ENCODE measurements around the gene KCNK3.

KCNK3 gene

DNA sequence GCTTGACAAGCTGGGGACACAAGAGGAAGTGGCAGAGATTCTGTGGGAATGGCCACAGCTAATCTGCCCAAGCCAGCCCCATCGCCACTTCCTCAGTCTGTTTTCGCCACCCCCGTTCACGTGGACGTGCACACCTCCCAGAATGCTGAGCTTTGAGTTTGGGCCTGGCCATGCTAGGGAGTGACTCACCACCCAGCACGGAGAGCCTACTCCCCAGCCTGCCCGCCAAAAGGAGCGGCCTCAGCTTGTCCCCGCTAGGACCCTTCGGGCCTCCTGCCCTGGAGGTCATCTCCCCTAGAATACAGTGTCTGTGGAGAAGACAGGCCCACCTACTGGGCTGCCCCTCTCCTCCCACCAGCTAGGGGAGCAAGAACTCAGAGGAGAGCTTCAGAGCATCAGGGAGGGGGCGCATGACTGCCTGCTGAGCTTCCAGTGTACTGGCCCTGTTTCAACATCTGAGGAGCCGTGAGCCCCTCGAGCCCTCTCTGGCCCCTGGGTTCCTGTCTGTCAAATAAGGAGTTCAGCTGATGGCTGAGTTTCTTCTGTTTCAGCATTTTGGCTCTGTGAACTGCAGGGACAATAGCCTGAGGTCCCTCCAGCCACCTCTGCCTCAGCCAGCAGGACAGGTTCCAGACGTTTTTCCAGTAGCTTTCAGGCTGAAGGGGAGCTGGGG, 76.7 kb downstream of the KCNK3 start:
- TF ChIP-seq GATA2 (IDR thresholded peaks at IDR 0.05; ENCODE audit: low read depth, low read length) (no peak), GATA3 (IDR thresholded peaks at IDR 0.05; ENCODE audit: low read depth, low read length) (no peak)

DNA sequence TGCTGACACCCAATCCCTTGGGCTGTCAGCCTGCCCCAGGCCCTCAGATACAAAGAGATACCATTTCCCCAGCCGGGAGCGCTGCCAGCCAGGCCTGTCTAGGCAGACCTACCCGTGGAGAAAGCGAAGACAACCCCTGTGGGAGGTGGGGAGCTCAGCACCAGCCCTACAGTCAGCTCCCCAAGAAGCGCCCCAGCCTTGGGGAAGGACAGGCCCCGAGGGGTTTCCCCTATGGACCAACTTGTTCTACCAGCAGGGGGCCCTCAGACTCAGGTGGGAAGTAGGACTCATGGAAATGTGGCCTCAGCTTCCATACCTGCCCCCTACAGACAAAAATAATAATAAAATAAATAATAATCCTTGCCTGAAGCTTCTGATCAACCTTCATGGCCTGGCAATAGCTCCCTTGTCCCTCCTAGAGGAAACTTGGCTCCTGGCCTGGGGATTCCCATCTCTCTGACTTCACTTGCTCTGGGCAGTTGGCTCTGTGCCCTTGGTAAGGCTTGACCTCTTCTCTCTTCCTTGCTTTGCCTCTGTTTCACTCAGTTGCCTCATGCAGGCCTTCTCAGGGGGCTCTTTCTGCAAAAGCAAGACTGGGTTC, 78.6 kb downstream of the KCNK3 start:
- TF ChIP-seq GATA2 (IDR thresholded peaks at IDR 0.05; ENCODE audit: low read depth, low read length) (no peak), GATA3 (IDR thresholded peaks at IDR 0.05; ENCODE audit: low read depth, low read length) (no peak)

DNA sequence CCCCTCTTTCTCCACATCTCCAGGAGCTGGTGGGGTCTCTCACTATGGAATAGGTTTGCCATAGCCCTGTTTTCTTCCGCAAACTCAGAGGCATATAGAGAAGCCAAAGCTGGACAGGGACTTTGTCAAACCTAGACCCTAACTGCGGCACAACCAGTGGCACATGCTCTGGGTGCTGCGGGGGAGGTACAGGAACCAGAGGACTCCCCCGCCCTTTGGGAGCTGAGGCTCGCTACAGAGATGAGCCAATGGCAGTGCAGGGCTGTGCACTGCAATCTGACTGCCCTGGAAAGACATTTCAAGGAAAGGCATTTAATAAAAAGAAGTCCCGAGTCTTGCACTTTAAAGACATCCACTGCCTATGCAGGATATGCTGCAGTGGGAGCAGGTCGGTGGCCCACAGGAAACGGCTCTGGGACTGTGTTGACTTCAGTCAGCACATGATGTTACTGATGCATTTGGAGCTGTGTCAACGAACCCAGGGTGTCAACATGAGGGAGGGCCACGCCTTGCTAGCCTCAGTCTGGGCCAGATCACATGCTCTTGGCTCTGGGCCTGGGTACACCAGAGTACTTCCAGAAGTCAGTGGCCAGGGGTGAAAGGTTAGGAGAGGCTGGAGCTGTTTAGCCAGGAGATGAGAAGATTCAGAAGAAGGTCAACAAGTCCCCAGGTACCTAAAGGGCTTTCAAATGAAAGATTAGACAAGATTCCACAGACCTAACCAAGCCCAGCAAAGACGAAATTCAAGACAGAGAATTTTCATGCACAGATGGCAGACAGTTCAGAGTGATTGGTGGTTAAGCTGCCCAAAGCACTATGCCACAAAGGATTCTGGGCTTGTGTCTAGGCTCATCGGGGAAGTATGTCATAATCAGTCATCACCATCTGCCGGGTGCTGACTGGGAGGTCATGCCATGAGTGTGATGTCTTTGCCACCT, 79.8 kb downstream of the KCNK3 start:
- no peak for TF ChIP-seq GATA3 (IDR thresholded peaks at IDR 0.05; ENCODE audit: low read depth, low read length)
- TF ChIP-seq GATA2 (IDR thresholded peaks at IDR 0.05; ENCODE audit: low read depth, low read length) = no peak

DNA sequence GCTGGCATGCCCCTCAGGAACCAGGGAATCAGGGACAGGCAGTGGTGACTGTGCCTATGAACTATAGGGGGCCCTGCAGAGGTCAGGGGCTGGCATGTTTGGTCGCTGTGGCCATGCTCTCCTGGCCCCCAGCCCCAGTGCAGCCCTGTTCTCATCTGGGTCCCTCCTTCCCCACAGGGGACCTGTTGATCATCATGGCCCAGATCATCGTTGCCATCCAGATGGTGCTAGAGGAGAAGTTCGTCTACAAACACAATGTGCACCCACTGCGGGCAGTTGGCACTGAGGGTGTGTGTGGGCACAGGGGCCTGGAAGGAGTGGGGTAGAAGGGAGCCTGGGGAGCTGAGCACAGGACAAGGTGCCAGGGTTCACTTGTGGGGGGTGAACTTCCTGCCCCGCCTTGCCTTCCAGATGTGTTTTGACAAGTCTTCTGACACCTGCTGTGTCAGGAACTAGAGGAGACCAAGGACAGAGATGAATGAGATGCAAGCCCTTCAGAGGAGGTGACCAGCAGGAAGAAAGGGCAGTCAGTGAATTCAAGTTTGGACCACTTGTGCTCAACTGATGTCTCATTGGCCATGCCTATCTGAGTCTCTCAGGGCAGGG, 83.8 kb downstream of the KCNK3 start:
- TF ChIP-seq GATA2 (IDR thresholded peaks at IDR 0.05; ENCODE audit: low read depth, low read length) (no peak), GATA3 (IDR thresholded peaks at IDR 0.05; ENCODE audit: low read depth, low read length) (no peak)

DNA sequence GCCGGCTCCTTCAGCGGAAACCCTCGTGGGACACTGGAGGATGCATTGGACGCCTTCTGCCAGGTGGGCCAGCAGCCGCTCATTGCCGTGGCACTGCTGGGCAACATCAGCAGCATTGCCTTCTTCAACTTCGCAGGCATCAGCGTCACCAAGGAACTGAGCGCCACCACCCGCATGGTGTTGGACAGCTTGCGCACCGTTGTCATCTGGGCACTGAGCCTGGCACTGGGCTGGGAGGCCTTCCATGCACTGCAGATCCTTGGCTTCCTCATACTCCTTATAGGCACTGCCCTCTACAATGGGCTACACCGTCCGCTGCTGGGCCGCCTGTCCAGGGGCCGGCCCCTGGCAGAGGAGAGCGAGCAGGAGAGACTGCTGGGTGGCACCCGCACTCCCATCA, 85.6 kb downstream of the KCNK3 start:
- TF ChIP-seq GATA3 (IDR thresholded peaks at IDR 0.05; ENCODE audit: low read depth, low read length) = no peak
- TF ChIP-seq GATA2 (IDR thresholded peaks at IDR 0.05; ENCODE audit: low read depth, low read length) = no peak

DNA sequence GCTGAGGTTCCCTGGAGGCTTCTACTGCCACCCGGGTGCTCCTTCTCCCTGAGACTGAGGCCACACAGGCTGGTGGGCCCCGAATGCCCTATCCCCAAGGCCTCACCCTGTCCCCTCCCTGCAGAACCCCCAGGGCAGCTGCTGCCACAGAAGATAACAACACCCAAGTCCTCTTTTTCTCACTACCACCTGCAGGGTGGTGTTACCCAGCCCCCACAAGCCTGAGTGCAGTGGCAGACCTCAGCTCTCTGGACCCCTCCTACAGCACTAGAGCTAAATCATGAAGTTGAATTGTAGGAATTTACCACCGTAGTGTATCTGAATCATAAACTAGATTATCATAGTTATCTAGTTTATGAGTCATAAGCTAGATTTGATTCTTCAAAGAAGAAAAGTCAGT, 86.0 kb downstream of the KCNK3 start:
- TF ChIP-seq GATA3 (IDR thresholded peaks at IDR 0.05; ENCODE audit: low read depth, low read length) (no peak), GATA2 (IDR thresholded peaks at IDR 0.05; ENCODE audit: low read depth, low read length) (no peak)

DNA sequence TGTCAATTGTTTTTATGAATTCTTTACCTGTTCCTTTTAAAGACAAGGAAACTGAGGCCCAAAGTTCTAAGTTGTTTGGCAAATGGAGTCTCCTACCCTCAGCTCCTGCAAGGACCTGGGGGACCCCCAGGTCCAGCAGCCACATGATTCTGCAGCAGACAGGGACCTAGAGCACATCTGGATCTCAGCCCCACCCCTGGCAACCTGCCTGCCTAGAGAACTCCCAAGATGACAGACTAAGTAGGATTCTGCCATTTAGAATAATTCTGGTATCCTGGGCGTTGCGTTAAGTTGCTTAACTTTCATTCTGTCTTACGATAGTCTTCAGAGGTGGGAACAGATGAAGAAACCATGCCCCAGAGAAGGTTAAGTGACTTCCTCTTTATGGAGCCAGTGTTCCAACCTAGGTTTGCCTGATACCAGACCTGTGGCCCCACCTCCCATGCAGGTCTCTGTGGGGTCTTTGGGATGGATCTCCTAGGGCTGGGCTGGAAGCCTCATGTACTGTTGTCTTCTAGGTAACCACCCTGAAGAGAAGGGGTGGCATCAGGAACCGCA, 87.8 kb downstream of the KCNK3 start:
- no peak for TF ChIP-seq GATA2 (IDR thresholded peaks at IDR 0.05; ENCODE audit: low read depth, low read length)

All from SH-SY5Y (cell line).